Uterus (tissue), 4 donors: ENCODE data around the gene STXBP5. TPM values are rescaled to one million over a fixed set of nuclear protein-coding genes. Genes with fewer than 3 reads are reported as not detected.

Experiments
- DNase-seq, 2 donors: peaks; one replicate each; pipeline ENCODE4 v3.0.0-alpha.2; 2019 to 2020
- H3K27ac ChIP-seq, 2 donors: fragments of 200-600 bp; sonication (generic); 1 replicate in 1 of 2; 2 replicates in 1 of 2; pipeline ENCODE4 v1.5.1; 2016 to 2018
- H3K27me3 ChIP-seq, 2 donors: fragments of 200-600 bp; sonication (generic); one replicate each; pipeline ENCODE4 v1.5.1; 2018 to 2019; ENCODE audit warnings: control low read depth in 1 of 2
- H3K36me3 ChIP-seq, 2 donors: fragments of 200-600 bp; sonication (generic); one replicate each; pipeline ENCODE4 v1.5.1; 2019; ENCODE audit warnings: control low read depth in 1 of 2
- H3K4me1 ChIP-seq, 2 donors: fragments of 200-600 bp; sonication (generic); one replicate each; pipeline ENCODE4 v1.5.1; 2018 to 2019; ENCODE audit warnings: control low read depth in 1 of 2
- H3K4me3 ChIP-seq, 2 donors: fragments of 200-600 bp; sonication (generic); 1 replicate in 1 of 2; 2 replicates in 1 of 2; pipeline ENCODE4 v1.5.1; 2018 to 2019; ENCODE audit warnings: mild to moderate bottlenecking in 1 of 2
- H3K9me3 ChIP-seq, 2 donors: fragments of 200-600 bp; sonication (generic); one replicate each; pipeline ENCODE4 v1.5.1; 2019; ENCODE audit warnings: control low read depth in 1 of 2
- POLR2A ChIP-seq, 2 donors: fragments of 450-650 bp; IDR thresholded peaks; one replicate each; pipeline ENCODE4 v1.6.1; 2016; ENCODE audit warnings: antibody characterized with exemption in 2 of 2, mild to moderate bottlenecking in 1 of 2, moderate library complexity in 1 of 2
- intact Hi-C: fragments of 100-400 bp; cut with DNase I; formaldehyde crosslinking; loops from one replicate; pipeline ENCODE4 v1.15.1; 2023; ENCODE audit warnings: low total_unique reads
- total RNA-seq, 4 donors: library from RNA; depleted of rRNA in 3 of 4; stranded (reverse); fragments of >200 nt in 3 of 4; gene quantifications; one replicate each; pipeline versions ENCODE4 v1.1.0 to v1.2.4, GENCODE V29; 2014 to 2023
- TF ChIP-seq, protein P1 (sequence below), 4 experiments: fragments of 200-600 bp in 2 of 4; fragments of 450-650 bp in 2 of 4; sonication (generic) in 2 of 4; IDR thresholded peaks; one replicate each; pipeline ENCODE4 v1.5.1; 2016 to 2019; ENCODE audit warnings: antibody characterized with exemption in 4 of 4, mild to moderate bottlenecking in 2 of 4, moderate library complexity in 1 of 4
- donor health status: DM: yes; HTN: yes; CAD: no.

The STXBP5 gene
- total RNA-seq, 4 donors from 2014 or later = 28.9 to 80.2 (median 36.9) TPM

DNA sequence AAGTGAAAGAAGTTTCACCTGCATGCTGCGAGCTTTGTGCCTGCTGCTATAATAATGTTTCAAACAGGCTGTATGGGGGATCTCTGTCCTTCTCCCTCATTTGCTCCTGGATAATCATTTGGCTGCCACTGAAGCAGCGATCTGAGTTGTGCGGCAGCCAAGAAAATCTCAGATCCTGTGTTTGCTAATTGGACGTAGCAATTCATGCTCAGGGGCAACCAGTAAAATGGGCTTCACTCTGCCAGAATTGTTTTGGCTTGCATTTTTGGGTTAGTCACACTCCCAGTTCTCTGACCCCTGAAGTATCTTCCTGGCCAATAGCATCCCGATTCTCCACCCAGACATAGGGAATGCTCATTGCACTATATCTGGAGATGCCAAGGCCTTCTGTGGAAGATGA, 13.7 kb upstream of the STXBP5 start:
- Histone ChIP-seq H3K27ac (no peak overlapping the region), H3K4me3 (no peak overlapping the region), H3K36me3 (no peaks in the 10 kb centered on the region), H3K27me3 (no peaks in the 10 kb centered on the region), H3K9me3 (no peaks in the 10 kb centered on the region), H3K4me1 (no peaks in the 10 kb centered on the region)
- TF ChIP-seq POLR2A (IDR thresholded peaks at IDR 0.05) = no peak
- TF ChIP-seq, protein P1, sequence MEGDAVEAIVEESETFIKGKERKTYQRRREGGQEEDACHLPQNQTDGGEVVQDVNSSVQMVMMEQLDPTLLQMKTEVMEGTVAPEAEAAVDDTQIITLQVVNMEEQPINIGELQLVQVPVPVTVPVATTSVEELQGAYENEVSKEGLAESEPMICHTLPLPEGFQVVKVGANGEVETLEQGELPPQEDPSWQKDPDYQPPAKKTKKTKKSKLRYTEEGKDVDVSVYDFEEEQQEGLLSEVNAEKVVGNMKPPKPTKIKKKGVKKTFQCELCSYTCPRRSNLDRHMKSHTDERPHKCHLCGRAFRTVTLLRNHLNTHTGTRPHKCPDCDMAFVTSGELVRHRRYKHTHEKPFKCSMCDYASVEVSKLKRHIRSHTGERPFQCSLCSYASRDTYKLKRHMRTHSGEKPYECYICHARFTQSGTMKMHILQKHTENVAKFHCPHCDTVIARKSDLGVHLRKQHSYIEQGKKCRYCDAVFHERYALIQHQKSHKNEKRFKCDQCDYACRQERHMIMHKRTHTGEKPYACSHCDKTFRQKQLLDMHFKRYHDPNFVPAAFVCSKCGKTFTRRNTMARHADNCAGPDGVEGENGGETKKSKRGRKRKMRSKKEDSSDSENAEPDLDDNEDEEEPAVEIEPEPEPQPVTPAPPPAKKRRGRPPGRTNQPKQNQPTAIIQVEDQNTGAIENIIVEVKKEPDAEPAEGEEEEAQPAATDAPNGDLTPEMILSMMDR (IDR thresholded peaks at IDR 0.05) = no peak
- intact Hi-C loops = no loop called here
- DNase-seq = no peak

DNA sequence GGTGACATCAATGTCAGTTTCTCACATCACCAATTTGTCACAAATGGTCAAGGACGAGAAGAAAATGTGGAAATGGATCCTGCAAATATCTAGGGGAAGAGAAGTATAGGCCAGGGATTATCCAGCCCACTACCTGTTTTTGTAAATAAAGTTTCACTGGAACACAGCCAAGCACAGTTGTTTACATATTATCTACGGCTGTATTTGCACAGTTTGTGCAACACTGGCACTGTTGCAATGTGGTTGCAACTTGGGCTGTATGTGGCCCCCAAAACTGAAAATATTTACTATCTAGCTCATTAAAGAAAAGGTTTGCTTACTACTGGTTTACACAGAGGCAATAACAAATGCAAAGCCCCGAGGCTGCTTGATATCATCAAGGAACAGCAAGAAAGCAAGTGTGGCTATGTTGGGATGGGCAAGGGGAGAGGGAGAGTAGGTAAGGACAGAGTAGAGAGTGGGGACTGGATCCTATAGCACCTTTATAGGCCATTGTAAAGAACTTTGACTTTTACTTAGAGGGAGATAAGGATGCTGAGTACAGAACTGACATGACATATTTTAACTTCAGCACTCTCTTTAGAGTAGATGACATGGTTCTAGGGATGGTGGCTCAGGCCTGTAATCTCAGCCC, 11.8 kb upstream of the STXBP5 start:
- Histone ChIP-seq H3K36me3 (no peaks in the 10 kb centered on the region), H3K4me1 (no peaks in the 10 kb centered on the region), H3K9me3 (no peaks in the 10 kb centered on the region), H3K4me3 (no peak overlapping the region), H3K27ac (no peak overlapping the region), H3K27me3 (no peaks in the 10 kb centered on the region)
- intact Hi-C loops = no loop called here
- TF ChIP-seq POLR2A (IDR thresholded peaks at IDR 0.05) = no peak
- TF ChIP-seq, protein P1 (IDR thresholded peaks at IDR 0.05) = no peak
- no peak for DNase-seq

DNA sequence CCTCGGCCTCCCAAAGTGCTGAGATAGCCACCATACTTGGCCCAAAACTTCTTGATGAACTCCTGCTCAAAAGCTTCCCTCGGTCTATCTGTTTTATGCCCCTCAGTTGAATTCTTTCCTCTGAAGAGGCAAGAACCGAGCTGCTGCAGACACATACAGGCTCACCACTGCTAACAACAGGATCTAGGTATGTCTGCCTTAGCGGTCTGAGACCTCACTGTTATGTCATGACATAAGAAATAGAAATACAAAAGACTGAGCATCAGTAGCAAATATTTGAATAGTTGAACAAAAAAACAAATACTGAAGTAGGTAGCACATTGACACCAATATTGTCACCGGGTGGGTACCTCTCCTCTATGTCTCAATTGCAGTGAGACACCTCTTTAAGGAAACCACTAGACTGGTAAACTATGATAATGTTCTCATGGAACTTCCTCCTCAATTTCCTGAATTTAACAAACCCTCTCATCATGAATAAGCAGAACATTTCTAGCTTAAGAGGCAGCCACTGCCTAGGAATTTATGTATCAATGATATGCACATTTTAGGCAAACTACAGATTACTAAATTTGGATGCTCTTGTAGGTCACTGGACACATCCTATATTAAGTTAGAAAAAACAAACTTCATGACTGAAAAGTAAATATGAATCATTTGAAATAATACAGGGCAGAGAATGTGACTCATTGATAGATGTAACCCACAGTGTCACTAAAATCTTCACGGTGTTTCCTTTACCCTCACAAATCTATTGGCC, 9.4 kb upstream of the STXBP5 start:
- Histone ChIP-seq H3K4me1 (no peaks in the 10 kb centered on the region), H3K27ac (no peak overlapping the region), H3K36me3 (no peaks in the 10 kb centered on the region), H3K9me3 (no peaks in the 10 kb centered on the region), H3K4me3 (no peak overlapping the region), H3K27me3 (no peaks in the 10 kb centered on the region)
- intact Hi-C loops = no loop called here
- TF ChIP-seq, protein P1 (IDR thresholded peaks at IDR 0.05) = no peak
- TF ChIP-seq POLR2A (IDR thresholded peaks at IDR 0.05) = no peak
- no peak for DNase-seq

DNA sequence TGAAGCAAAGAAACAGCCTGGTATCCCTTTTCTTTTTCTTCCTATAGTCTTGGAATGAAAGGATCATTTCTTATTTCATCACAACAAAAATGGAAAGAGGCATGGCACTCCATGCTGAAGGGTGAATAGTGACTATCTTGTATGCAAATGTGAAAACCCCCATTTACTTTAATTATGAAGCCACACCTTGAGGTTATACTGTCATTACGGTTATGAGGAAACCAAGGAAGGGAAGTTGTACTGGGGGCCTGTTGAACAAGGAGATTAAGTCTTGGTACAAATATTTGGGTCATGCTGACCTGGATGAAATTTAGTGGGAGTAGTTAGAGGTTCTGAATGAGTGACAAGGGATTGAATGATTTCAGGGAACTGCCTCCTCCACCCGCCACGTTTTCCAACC, 8.7 kb upstream of the STXBP5 start:
- Histone ChIP-seq H3K9me3 (no peaks in the 10 kb centered on the region), H3K4me3 (no peak overlapping the region), H3K4me1 (no peaks in the 10 kb centered on the region), H3K27me3 (no peaks in the 10 kb centered on the region), H3K27ac (no peak overlapping the region), H3K36me3 (no peaks in the 10 kb centered on the region)
- intact Hi-C loops = no loop called here
- DNase-seq = no peak
- TF ChIP-seq POLR2A (IDR thresholded peaks at IDR 0.05) = no peak
- TF ChIP-seq, protein P1 (IDR thresholded peaks at IDR 0.05) = no peak

DNA sequence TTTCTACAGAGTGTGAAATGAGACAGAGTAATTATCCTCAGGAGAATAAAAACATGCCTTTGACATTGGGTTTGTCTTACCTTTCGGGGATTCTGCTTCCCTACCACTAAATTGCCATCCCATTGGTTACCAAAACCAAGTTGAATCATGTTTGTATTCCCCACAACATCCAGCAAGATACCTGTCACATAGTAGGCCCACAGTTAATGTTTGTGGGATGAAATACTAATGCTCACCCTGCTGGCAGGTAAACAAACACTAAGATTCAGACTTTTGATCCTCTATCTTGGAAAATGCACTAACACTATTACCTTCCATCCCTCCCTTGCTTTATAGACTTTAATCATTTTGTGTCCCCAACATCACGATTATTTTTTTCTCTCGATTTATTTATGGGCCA, 8.2 kb upstream of the STXBP5 start:
- no peaks in the 10 kb centered on the region for H3K27me3 ChIP-seq
- no peak for DNase-seq
- no peak overlapping the region for H3K4me3 ChIP-seq
- no peaks in the 10 kb centered on the region for H3K36me3 ChIP-seq
- H3K4me1 ChIP-seq = no peaks in the 10 kb centered on the region
- H3K27ac ChIP-seq = no peak overlapping the region
- intact Hi-C loops = no loop called here
- H3K9me3 ChIP-seq = no peaks in the 10 kb centered on the region
- TF ChIP-seq, protein P1 (IDR thresholded peaks at IDR 0.05) = no peak
- TF ChIP-seq POLR2A (IDR thresholded peaks at IDR 0.05) = no peak
